ENCODE results near the gene MOB3A. TPM values are rescaled to one million over a fixed set of nuclear protein-coding genes. Genes with fewer than 3 reads are reported as not detected.

The MOB3A gene
- polyA plus RNA-seq, 1 of the 3 experiments (the other 2 are of a cell fraction): 24.1 TPM

DNA sequence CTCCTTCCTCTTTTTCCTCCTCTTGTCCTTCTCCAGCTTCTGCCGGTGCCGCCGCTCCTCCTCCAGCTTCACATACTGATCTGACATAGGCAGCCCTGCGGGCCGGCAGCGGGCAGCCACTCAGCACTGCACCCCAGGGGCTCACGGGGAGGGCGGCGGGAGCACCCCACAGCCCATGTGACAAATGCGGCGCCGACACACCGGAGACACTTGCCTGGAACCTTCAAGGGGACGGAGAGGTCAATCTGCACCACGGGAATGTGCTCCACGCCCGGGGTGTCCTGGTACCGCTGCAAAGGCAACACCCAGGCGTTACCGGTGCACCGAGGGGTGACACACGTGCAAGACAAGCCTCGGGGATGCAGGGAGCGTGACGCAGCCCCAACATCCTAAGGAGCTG, 19.2 kb upstream of the MOB3A start (continued):
- TF ChIP-seq TAF1 (IDR thresholded peaks at IDR 0.05; ENCODE audit: borderline replicate concordance, low read depth, low read length) (no peak), RCOR1 (IDR thresholded peaks at IDR 0.05; ENCODE audit: low read length) (no peak), MEF2A (IDR thresholded peaks at IDR 0.05; ENCODE audit: borderline replicate concordance, low read depth) (no peak), JUND (IDR thresholded peaks at IDR 0.05) (no peak), GABPA (IDR thresholded peaks at IDR 0.05; ENCODE audit: low read depth) (no peak), FOXJ3 (CRISPR knock-in tag; IDR thresholded peaks at IDR 0.05) (no peak), ELF1 (IDR thresholded peaks at IDR 0.05) (no peak)
- TF ChIP-seq, protein P1, sequence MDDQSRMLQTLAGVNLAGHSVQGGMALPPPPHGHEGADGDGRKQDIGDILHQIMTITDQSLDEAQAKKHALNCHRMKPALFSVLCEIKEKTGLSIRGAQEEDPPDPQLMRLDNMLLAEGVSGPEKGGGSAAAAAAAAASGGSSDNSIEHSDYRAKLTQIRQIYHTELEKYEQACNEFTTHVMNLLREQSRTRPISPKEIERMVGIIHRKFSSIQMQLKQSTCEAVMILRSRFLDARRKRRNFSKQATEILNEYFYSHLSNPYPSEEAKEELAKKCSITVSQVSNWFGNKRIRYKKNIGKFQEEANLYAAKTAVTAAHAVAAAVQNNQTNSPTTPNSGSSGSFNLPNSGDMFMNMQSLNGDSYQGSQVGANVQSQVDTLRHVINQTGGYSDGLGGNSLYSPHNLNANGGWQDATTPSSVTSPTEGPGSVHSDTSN (IDR thresholded peaks at IDR 0.05): no peak
- TF ChIP-seq, protein P2, sequence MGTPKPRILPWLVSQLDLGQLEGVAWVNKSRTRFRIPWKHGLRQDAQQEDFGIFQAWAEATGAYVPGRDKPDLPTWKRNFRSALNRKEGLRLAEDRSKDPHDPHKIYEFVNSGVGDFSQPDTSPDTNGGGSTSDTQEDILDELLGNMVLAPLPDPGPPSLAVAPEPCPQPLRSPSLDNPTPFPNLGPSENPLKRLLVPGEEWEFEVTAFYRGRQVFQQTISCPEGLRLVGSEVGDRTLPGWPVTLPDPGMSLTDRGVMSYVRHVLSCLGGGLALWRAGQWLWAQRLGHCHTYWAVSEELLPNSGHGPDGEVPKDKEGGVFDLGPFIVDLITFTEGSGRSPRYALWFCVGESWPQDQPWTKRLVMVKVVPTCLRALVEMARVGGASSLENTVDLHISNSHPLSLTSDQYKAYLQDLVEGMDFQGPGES (IDR thresholded peaks at IDR 0.05; ENCODE audit: low read depth, low read length): no peak

DNA sequence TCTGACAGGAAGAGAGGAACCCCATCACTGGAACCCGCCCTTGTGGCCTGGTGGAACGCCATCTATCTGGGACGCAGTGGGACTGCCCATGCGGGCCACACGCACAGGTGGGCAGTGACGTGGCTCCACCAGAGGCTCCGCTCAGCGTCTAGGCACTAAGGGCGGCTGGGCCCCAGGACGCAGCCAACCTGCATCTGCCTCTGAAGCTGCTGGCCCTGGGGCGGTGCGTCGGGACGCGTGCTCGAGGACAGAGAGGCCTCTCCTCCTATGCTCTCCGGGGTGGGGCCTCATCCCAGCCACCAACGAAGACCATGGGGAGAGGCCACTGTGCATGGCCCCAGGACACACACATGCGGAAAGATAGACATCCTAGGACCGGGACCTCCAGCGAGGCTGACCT, 18.7 kb upstream of the MOB3A start:
- Histone ChIP-seq H4K20me1 (ENCODE audit: insufficient read depth) (no peaks in the 10 kb centered on the region; the same call in 1 of the 2 replicates), H3K36me3 (replicated peaks in 1 of 2; ENCODE audit: control insufficient read depth in 1 of 2, insufficient read depth in 2 of 2, low read length in 1 of 2) (peaks cover 9 to 91% of the 10 kb centered on the region in 2 experiments)
- 89% methylated on average over 8 of the region's 21 CpGs for WGBS (ENCODE audit: low lambda C conversion rate)

More for the DNA sequence above, 18.7 kb upstream of the MOB3A start:
- Histone ChIP-seq H3K79me2 (ENCODE audit: insufficient read depth) (0 out of 2 replicates have a peak, but pooled peaks cover 2% of the 10 kb centered on the region), H3K9me2 (no peaks in the 10 kb centered on the region), H3F3A (replicated peaks; ENCODE audit: insufficient read depth) (no peaks in the 10 kb centered on the region), H3K9ac (no peak overlapping the region), H3K4me2 (no peak overlapping the region), H3K4me1 (ENCODE audit: control insufficient read depth in 1 of 2, insufficient read depth in 2 of 2, low read depth in 1 of 2, low read length in 1 of 2) (no peaks in the 10 kb centered on the region), H3K27me3 (ENCODE audit: insufficient read depth) (no peaks in the 10 kb centered on the region), H3K27ac (ENCODE audit: low read depth in 2 of 2, low read length in 1 of 2) (no peak overlapping the region), H2AFZ (ENCODE audit: low read depth) (no peak overlapping the region), H3K4me3 (ENCODE audit: low read depth in 2 of 2, low read length in 1 of 2) (no peak overlapping the region), H3K9me3 (no peaks in the 10 kb centered on the region)
- CTCF ChIA-PET: no interaction called here
- no peak for DNase-seq
- POLR2A ChIA-PET: no interaction called here
- TF ChIP-seq NRF1 (IDR thresholded peaks at IDR 0.05; ENCODE audit: low read depth, low read length) (no peak), RFX5 (IDR thresholded peaks at IDR 0.05; ENCODE audit: low read length) (no peak), RXRA (IDR thresholded peaks at IDR 0.05; ENCODE audit: borderline replicate concordance, low read depth) (no peak), SMC3 (IDR thresholded peaks at IDR 0.05; ENCODE audit: low read depth, low read length) (no peak), YY1 (IDR thresholded peaks at IDR 0.05; ENCODE audit: low read depth) (no peak), FOXM1 (IDR thresholded peaks at IDR 0.05; ENCODE audit: low read depth) (no peak), ELF1 (IDR thresholded peaks at IDR 0.05) (no peak), TCF12 (IDR thresholded peaks at IDR 0.05) (no peak), FOSL2 (IDR thresholded peaks at IDR 0.05; ENCODE audit: borderline replicate concordance, low read depth) (no peak), NFIC (IDR thresholded peaks at IDR 0.05; ENCODE audit: borderline replicate concordance) (no peak)
- TF ChIP-seq, protein P3, sequence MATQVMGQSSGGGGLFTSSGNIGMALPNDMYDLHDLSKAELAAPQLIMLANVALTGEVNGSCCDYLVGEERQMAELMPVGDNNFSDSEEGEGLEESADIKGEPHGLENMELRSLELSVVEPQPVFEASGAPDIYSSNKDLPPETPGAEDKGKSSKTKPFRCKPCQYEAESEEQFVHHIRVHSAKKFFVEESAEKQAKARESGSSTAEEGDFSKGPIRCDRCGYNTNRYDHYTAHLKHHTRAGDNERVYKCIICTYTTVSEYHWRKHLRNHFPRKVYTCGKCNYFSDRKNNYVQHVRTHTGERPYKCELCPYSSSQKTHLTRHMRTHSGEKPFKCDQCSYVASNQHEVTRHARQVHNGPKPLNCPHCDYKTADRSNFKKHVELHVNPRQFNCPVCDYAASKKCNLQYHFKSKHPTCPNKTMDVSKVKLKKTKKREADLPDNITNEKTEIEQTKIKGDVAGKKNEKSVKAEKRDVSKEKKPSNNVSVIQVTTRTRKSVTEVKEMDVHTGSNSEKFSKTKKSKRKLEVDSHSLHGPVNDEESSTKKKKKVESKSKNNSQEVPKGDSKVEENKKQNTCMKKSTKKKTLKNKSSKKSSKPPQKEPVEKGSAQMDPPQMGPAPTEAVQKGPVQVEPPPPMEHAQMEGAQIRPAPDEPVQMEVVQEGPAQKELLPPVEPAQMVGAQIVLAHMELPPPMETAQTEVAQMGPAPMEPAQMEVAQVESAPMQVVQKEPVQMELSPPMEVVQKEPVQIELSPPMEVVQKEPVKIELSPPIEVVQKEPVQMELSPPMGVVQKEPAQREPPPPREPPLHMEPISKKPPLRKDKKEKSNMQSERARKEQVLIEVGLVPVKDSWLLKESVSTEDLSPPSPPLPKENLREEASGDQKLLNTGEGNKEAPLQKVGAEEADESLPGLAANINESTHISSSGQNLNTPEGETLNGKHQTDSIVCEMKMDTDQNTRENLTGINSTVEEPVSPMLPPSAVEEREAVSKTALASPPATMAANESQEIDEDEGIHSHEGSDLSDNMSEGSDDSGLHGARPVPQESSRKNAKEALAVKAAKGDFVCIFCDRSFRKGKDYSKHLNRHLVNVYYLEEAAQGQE (IDR thresholded peaks at IDR 0.05; ENCODE audit: low read depth, low read length): no peak
- TF ChIP-seq, protein P4, sequence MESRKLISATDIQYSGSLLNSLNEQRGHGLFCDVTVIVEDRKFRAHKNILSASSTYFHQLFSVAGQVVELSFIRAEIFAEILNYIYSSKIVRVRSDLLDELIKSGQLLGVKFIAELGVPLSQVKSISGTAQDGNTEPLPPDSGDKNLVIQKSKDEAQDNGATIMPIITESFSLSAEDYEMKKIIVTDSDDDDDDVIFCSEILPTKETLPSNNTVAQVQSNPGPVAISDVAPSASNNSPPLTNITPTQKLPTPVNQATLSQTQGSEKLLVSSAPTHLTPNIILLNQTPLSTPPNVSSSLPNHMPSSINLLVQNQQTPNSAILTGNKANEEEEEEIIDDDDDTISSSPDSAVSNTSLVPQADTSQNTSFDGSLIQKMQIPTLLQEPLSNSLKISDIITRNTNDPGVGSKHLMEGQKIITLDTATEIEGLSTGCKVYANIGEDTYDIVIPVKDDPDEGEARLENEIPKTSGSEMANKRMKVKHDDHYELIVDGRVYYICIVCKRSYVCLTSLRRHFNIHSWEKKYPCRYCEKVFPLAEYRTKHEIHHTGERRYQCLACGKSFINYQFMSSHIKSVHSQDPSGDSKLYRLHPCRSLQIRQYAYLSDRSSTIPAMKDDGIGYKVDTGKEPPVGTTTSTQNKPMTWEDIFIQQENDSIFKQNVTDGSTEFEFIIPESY (IDR thresholded peaks at IDR 0.05; ENCODE audit: borderline replicate concordance, low read depth): no peak
- TF ChIP-seq, protein P1 (IDR thresholded peaks at IDR 0.05): no peak
